GM23338 (cell line): ENCODE data around the gene MERTK. TPM values are rescaled to one million over a fixed set of nuclear protein-coding genes. Genes with fewer than 3 reads are reported as not detected.

Experiments used
- CREB1 ChIP-seq: fragments of 250-450 bp; sonication (Bioruptor Pico); IDR thresholded peaks from 2 replicates; pipeline ENCODE4 v1.5.0; 2020; ENCODE audit warnings: low read depth, mild to moderate bottlenecking, moderate library complexity
- CTCF ChIP-seq, 2 experiments: fragments of 200-600 bp in 1 of 2; sonication (generic) in 1 of 2; conservative IDR thresholded peaks; 2 replicates each; pipeline versions ENCODE4 v1.5.1 to v1.6.1; 2016 to 2017; ENCODE audit warnings: antibody characterized with exemption in 2 of 2, low read depth in 2 of 2, mild to moderate bottlenecking in 2 of 2, moderate library complexity in 1 of 2
- EZH2 ChIP-seq: fragments of 200-600 bp; sonication (generic); IDR thresholded peaks from one replicate; pipeline ENCODE4 v1.8.0; 2017; ENCODE audit warnings: antibody characterized with exemption, mild to moderate bottlenecking, low read depth; ENCODE audit not compliant: unreplicated experiment
- EZH2phosphoT487 ChIP-seq: fragments of 200-600 bp; sonication (generic); IDR thresholded peaks from one replicate; pipeline ENCODE4 v1.8.1; 2018; ENCODE audit warnings: antibody characterized with exemption; ENCODE audit not compliant: unreplicated experiment
- JUNB ChIP-seq: IDR thresholded peaks from one replicate; pipeline ENCODE4 v1.6.1; 2016; ENCODE audit warnings: antibody characterized with exemption; ENCODE audit not compliant: unreplicated experiment
- NANOG ChIP-seq: IDR thresholded peaks from 2 replicates; pipeline ENCODE4 v1.6.1; 2016; ENCODE audit warnings: antibody characterized with exemption, borderline replicate concordance
- POLR2AphosphoS5 ChIP-seq: IDR thresholded peaks from 2 replicates; pipeline ENCODE4 v1.6.1; 2016; ENCODE audit warnings: antibody characterized with exemption, low read depth
- ZNF114 ChIP-seq: fragments of 250-450 bp; sonication (Bioruptor Pico); IDR thresholded peaks from 2 replicates; pipeline ENCODE4 v1.5.0; 2020; ENCODE audit warnings: mild to moderate bottlenecking, moderate library complexity
- ZNF331 ChIP-seq: fragments of 250-450 bp; sonication (Bioruptor Pico); IDR thresholded peaks from 2 replicates; pipeline ENCODE4 v1.5.0; 2020; ENCODE audit warnings: low read depth, mild to moderate bottlenecking, moderate library complexity
- polyA plus RNA-seq: library from polyadenylated mRNA; unstranded; fragments of >200 nt; fragmentation: Nextera tagmentation; extraction: Ambion mirVana; gene quantifications from 2 replicates; pipeline ENCODE4 v1.2.1, GENCODE V29; 2016
- total RNA-seq: library from RNA; depleted of rRNA; stranded (reverse); fragments of >200 nt; shearing (Covaris generic); gene quantifications from 2 replicates; pipeline ENCODE4 v1.2.3, GENCODE V29; 2014
- TF ChIP-seq, protein P1 (sequence below): fragments of 250-450 bp; sonication (Bioruptor Pico); IDR thresholded peaks from 2 replicates; pipeline ENCODE4 v1.5.0; 2020; ENCODE audit warnings: mild to moderate bottlenecking, moderate library complexity
- TF ChIP-seq, protein P2 (sequence below): IDR thresholded peaks from one replicate; pipeline ENCODE4 v1.6.1; 2018; ENCODE audit warnings: antibody characterized with exemption; ENCODE audit not compliant: unreplicated experiment

The MERTK gene
- total and polyA plus RNA-seq, 2 experiments from 2014 or later: 3.0 to 9.0 TPM

DNA sequence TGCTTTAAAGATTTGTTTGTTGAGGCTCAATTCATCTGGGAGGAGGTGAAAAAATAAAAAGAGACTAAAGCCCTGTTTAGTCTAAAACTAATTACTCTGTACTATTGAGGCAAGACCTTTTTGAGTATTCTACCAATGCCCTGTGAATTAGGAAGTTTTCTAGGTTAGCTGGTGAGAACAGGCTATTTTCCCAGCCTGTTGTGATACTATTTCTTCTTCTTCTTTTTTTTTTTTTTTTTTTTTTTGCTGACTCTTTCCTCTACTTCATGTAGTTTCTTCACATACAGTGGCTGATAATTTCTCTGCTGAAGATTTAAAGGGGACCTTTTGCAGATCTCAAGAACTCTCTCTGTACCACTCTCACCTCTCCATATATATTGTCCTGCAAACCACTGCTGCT, 147.8 kb downstream of the MERTK start (continued):
- TF ChIP-seq, protein P1, sequence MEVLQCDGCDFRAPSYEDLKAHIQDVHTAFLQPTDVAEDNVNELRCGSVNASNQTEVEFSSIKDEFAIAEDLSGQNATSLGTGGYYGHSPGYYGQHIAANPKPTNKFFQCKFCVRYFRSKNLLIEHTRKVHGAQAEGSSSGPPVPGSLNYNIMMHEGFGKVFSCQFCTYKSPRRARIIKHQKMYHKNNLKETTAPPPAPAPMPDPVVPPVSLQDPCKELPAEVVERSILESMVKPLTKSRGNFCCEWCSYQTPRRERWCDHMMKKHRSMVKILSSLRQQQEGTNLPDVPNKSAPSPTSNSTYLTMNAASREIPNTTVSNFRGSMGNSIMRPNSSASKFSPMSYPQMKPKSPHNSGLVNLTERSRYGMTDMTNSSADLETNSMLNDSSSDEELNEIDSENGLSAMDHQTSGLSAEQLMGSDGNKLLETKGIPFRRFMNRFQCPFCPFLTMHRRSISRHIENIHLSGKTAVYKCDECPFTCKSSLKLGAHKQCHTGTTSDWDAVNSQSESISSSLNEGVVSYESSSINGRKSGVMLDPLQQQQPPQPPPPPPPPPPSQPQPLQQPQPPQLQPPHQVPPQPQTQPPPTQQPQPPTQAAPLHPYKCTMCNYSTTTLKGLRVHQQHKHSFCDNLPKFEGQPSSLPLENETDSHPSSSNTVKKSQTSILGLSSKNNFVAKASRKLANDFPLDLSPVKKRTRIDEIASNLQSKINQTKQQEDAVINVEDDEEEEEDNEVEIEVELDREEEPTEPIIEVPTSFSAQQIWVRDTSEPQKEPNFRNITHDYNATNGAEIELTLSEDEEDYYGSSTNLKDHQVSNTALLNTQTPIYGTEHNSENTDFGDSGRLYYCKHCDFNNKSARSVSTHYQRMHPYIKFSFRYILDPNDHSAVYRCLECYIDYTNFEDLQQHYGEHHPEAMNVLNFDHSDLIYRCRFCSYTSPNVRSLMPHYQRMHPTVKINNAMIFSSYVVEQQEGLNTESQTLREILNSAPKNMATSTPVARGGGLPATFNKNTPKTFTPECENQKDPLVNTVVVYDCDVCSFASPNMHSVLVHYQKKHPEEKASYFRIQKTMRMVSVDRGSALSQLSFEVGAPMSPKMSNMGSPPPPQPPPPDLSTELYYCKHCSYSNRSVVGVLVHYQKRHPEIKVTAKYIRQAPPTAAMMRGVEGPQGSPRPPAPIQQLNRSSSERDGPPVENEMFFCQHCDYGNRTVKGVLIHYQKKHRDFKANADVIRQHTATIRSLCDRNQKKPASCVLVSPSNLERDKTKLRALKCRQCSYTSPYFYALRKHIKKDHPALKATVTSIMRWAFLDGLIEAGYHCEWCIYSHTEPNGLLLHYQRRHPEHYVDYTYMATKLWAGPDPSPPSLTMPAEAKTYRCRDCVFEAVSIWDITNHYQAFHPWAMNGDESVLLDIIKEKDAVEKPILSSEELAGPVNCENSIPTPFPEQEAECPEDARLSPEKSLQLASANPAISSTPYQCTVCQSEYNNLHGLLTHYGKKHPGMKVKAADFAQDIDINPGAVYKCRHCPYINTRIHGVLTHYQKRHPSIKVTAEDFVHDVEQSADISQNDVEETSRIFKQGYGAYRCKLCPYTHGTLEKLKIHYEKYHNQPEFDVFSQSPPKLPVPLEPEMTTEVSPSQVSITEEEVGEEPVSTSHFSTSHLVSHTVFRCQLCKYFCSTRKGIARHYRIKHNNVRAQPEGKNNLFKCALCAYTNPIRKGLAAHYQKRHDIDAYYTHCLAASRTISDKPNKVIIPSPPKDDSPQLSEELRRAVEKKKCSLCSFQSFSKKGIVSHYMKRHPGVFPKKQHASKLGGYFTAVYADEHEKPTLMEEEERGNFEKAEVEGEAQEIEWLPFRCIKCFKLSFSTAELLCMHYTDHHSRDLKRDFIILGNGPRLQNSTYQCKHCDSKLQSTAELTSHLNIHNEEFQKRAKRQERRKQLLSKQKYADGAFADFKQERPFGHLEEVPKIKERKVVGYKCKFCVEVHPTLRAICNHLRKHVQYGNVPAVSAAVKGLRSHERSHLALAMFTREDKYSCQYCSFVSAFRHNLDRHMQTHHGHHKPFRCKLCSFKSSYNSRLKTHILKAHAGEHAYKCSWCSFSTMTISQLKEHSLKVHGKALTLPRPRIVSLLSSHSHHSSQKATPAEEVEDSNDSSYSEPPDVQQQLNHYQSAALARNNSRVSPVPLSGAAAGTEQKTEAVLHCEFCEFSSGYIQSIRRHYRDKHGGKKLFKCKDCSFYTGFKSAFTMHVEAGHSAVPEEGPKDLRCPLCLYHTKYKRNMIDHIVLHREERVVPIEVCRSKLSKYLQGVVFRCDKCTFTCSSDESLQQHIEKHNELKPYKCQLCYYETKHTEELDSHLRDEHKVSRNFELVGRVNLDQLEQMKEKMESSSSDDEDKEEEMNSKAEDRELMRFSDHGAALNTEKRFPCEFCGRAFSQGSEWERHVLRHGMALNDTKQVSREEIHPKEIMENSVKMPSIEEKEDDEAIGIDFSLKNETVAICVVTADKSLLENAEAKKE (CRISPR knock-in tag): no peak
- TF ChIP-seq EZH2 (no peak), ZNF331 (CRISPR knock-in tag) (no peak), ZNF114 (no peak), CTCF (conservative IDR thresholded peaks at IDR 0.05; ENCODE audit: low read depth in 2 of 2) (no peak), CREB1 (no peak), EZH2phosphoT487 (no peak), POLR2AphosphoS5 (no peak), JUNB (no peak), NANOG (no peak)
- TF ChIP-seq, protein P2, sequence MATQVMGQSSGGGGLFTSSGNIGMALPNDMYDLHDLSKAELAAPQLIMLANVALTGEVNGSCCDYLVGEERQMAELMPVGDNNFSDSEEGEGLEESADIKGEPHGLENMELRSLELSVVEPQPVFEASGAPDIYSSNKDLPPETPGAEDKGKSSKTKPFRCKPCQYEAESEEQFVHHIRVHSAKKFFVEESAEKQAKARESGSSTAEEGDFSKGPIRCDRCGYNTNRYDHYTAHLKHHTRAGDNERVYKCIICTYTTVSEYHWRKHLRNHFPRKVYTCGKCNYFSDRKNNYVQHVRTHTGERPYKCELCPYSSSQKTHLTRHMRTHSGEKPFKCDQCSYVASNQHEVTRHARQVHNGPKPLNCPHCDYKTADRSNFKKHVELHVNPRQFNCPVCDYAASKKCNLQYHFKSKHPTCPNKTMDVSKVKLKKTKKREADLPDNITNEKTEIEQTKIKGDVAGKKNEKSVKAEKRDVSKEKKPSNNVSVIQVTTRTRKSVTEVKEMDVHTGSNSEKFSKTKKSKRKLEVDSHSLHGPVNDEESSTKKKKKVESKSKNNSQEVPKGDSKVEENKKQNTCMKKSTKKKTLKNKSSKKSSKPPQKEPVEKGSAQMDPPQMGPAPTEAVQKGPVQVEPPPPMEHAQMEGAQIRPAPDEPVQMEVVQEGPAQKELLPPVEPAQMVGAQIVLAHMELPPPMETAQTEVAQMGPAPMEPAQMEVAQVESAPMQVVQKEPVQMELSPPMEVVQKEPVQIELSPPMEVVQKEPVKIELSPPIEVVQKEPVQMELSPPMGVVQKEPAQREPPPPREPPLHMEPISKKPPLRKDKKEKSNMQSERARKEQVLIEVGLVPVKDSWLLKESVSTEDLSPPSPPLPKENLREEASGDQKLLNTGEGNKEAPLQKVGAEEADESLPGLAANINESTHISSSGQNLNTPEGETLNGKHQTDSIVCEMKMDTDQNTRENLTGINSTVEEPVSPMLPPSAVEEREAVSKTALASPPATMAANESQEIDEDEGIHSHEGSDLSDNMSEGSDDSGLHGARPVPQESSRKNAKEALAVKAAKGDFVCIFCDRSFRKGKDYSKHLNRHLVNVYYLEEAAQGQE: no peak
